ENCODE data around the gene IRAK3.

GRCh38 chr12:66154776-66155175, 34.2 kb upstream of the IRAK3 start:
- TF ChIP-seq, protein P1, sequence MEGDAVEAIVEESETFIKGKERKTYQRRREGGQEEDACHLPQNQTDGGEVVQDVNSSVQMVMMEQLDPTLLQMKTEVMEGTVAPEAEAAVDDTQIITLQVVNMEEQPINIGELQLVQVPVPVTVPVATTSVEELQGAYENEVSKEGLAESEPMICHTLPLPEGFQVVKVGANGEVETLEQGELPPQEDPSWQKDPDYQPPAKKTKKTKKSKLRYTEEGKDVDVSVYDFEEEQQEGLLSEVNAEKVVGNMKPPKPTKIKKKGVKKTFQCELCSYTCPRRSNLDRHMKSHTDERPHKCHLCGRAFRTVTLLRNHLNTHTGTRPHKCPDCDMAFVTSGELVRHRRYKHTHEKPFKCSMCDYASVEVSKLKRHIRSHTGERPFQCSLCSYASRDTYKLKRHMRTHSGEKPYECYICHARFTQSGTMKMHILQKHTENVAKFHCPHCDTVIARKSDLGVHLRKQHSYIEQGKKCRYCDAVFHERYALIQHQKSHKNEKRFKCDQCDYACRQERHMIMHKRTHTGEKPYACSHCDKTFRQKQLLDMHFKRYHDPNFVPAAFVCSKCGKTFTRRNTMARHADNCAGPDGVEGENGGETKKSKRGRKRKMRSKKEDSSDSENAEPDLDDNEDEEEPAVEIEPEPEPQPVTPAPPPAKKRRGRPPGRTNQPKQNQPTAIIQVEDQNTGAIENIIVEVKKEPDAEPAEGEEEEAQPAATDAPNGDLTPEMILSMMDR (conservative IDR thresholded peaks at IDR 0.05; ENCODE audit: low read depth in 2 of 2): no peak
- TF ChIP-seq EZH2 (IDR thresholded peaks at IDR 0.05; ENCODE audit: low read depth, unreplicated experiment): no peak
- no peak for TF ChIP-seq EZH2phosphoT487 (IDR thresholded peaks at IDR 0.05; ENCODE audit: unreplicated experiment)
- no peak for TF ChIP-seq JUNB (IDR thresholded peaks at IDR 0.05; ENCODE audit: unreplicated experiment)
- TF ChIP-seq REST (IDR thresholded peaks at IDR 0.05; ENCODE audit: unreplicated experiment): no peak
- no peak for TF ChIP-seq CREB1 (CRISPR knock-in tag; IDR thresholded peaks at IDR 0.05; ENCODE audit: low read depth)
